VCaP (cell line): ENCODE results near the gene NUDT5.
"Not testable (repeated sequence)": the region's sequence is repeated elsewhere in the genome, so short reads cannot be mapped to it uniquely, and the experiment has no call there.

Source experiments
- H3K27ac ChIP-seq: fragments of 450-650 bp; 2 replicates; pipeline ENCODE4 v1.5.1; 2017
- TF ChIP-seq, protein P1 (sequence below): fragments of 450-650 bp; conservative IDR thresholded peaks from 2 replicates; pipeline ENCODE4 v1.5.1; 2017; ENCODE audit warnings: mild to moderate bottlenecking, moderate library complexity

Gene NUDT5

GRCh38 chr10:12179606-12180170 lies 16.0 kb downstream of the NUDT5 start:
- TF ChIP-seq, protein P1, sequence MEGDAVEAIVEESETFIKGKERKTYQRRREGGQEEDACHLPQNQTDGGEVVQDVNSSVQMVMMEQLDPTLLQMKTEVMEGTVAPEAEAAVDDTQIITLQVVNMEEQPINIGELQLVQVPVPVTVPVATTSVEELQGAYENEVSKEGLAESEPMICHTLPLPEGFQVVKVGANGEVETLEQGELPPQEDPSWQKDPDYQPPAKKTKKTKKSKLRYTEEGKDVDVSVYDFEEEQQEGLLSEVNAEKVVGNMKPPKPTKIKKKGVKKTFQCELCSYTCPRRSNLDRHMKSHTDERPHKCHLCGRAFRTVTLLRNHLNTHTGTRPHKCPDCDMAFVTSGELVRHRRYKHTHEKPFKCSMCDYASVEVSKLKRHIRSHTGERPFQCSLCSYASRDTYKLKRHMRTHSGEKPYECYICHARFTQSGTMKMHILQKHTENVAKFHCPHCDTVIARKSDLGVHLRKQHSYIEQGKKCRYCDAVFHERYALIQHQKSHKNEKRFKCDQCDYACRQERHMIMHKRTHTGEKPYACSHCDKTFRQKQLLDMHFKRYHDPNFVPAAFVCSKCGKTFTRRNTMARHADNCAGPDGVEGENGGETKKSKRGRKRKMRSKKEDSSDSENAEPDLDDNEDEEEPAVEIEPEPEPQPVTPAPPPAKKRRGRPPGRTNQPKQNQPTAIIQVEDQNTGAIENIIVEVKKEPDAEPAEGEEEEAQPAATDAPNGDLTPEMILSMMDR = no peak
- H3K27ac ChIP-seq = no peak overlapping the region

DNA sequence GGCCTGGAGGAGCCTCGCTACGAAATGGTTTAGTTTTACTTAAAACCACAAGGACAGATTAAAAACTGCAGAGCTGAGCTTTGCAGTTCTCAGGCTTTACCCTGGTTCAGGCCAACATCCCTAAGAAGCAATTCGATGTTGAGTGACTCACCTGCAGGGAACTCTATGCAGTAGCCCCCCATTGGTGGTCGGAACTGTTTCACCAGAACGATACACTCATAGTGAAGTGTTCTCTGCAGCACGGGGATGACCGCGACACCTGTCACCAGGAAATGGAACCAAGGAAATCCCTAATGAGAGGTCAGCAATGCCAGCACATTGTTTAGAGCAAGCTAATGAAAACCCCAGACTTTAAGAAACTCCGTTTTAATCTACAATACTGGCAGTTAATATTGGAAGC lies 18.0 kb downstream of the NUDT5 start:
- TF ChIP-seq, protein P1 = no peak
- H3K27ac ChIP-seq = no peak overlapping the region

DNA sequence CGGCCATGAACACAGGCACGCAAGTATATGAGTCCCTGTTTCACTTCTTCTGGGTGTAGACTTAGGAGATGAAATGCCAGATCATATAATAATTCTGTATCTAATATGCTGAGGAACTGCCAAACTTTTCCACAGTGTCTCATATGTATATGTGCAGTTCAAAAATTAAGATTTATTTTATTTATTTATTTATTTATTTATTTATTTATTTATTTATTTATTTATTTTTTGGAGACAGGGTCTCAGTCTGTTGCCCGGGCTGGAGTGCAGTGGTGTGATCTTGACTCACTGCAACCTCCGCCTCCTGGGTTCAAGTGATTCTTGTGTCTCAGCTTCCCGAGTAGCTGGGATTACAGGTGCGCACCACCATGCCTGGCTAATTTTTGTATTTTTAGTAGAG lies 24.2 kb downstream of the NUDT5 start:
- not testable (repeated sequence) for H3K27ac ChIP-seq

GRCh38 chr10:12165999-12166775 lies 29.5 kb downstream of the NUDT5 start:
- H3K27ac ChIP-seq = no peak overlapping the region
- TF ChIP-seq, protein P1 = no peak

- TF ChIP-seq, protein P1 = no peak
- no peak overlapping the region for H3K27ac ChIP-seq
These were observed 30.7 kb downstream of the NUDT5 start for GRCh38 chr10:12165036-12165435.

- no peak overlapping the region for H3K27ac ChIP-seq
- TF ChIP-seq, protein P1 = no peak
These were observed 31.6 kb downstream of the NUDT5 start for GRCh38 chr10:12164085-12164484.

DNA sequence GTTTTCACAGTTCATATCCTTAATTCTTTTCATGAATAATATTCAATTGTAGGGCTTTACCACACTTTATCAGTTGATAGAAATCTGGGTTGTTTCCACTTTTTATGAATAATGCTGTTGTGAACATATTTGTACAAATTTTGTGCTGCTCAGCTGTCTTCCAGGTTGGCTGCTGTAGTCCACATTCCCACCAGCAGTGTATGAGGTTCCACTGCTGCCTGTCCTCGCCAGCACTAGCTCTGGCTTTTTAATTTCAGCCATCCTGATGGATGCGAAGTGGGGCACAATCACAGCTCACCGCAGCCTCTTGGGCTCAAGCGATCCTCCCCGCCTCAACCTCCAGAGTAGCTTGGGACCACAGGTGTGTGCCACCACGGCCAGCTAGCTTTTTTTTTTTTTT lies 32.8 kb downstream of the NUDT5 start:
- no peak overlapping the region for H3K27ac ChIP-seq
- TF ChIP-seq, protein P1 = no peak

DNA sequence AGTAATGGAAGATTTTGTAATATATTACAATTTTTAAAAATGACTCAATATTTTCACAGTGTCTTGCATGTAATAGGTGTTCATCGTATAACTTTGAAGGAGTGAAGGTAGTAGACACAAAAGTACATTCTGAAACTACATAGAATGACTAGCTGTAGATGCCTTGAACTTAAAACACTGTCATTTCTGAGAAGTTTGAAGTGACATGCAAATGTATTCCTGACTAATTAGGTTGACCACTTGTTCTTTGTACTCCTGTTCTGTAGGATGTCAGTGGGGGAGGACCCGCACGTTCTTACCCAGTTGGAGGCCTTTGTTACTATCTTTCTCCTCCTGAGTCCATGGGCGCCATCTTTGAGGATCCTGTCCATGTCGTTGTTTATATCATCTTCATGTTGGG lies 35.0 kb downstream of the NUDT5 start:
- TF ChIP-seq, protein P1 = no peak
- no peak overlapping the region for H3K27ac ChIP-seq
